PC-3 (cell line): ENCODE measurements around the gene COQ10A. TPM values are rescaled to one million over a fixed set of nuclear protein-coding genes. Genes with fewer than 3 reads are reported as not detected.

ENCODE experiments used
- ATAC-seq: fragments of 200-7000 bp; cut with Tn5 transposase; 2 replicates; pipeline ENCODE4 v1.9.1; 2020; ENCODE audit warnings: mild to moderate bottlenecking, moderate library complexity
- BruUV-seq: library from RNA; stranded (reverse); fragments of 400-500 nt; replicated peaks from 2 replicates; lab custom pipeline; 2021; lab: Mats Ljungman, UMichigan
- CTCF ChIA-PET: fragments of 300-600 bp; sonication (Branson Sonifier 250); formaldehyde crosslinking; loops from one replicate; lab custom pipeline; 2022; ENCODE audit warnings: antibody characterized with exemption; lab: Charles Lee
- POLR2A ChIA-PET: fragments of 300-600 bp; sonication (Branson Sonifier 250); formaldehyde crosslinking; loops from one replicate; lab custom pipeline; 2022; ENCODE audit warnings: antibody characterized with exemption; ENCODE audit not compliant: unreplicated experiment; lab: Charles Lee
- DNase-seq: peaks from one replicate; pipeline ENCODE4 v3.0.0-alpha.2; 2015
- H2AFZ ChIP-seq: fragments of 300-600 bp; sonication (generic); 2 replicates; pipeline ENCODE4 v1.6.0; 2016; ENCODE audit warnings: antibody characterized with exemption, low read length
- H3F3A ChIP-seq: fragments of 300-600 bp; sonication (generic); one replicate; pipeline ENCODE4 v1.6.0; 2017; ENCODE audit warnings: antibody characterized with exemption, low read length, control low read depth, mild to moderate bottlenecking; ENCODE audit not compliant: unreplicated experiment
- H3K27ac ChIP-seq: fragments of 300-600 bp; sonication (generic); 2 replicates; pipeline ENCODE4 v1.5.1; 2016; ENCODE audit warnings: mild to moderate bottlenecking, low read length
- H3K27me3 ChIP-seq: fragments of 300-600 bp; sonication (generic); 2 replicates; pipeline ENCODE4 v1.6.1; 2016; ENCODE audit warnings: low read length, mixed read lengths
- H3K36me3 ChIP-seq: fragments of 300-600 bp; sonication (generic); 2 replicates; pipeline ENCODE4 v1.6.1; 2016; ENCODE audit warnings: low read depth, mixed run types, low read length, mixed read lengths
- H3K4me1 ChIP-seq: fragments of 300-600 bp; sonication (generic); 2 replicates; pipeline ENCODE4 v1.5.1; 2016; ENCODE audit warnings: low read length; ENCODE audit not compliant: insufficient read depth
- H3K4me2 ChIP-seq: fragments of 300-600 bp; sonication (generic); 2 replicates; pipeline ENCODE4 v1.6.0; 2016; ENCODE audit warnings: low read length
- H3K4me3 ChIP-seq: fragments of 300-600 bp; sonication (generic); 2 replicates; pipeline ENCODE4 v1.5.1; 2016; ENCODE audit warnings: mild to moderate bottlenecking, low read length, mixed read lengths
- H3K79me2 ChIP-seq: fragments of 300-600 bp; sonication (generic); 2 replicates; pipeline ENCODE4 v1.6.1; 2017; ENCODE audit warnings: low read length, mixed read lengths
- H3K9ac ChIP-seq: fragments of 300-600 bp; sonication (generic); 2 replicates; pipeline ENCODE4 v1.6.0; 2016; ENCODE audit warnings: mild to moderate bottlenecking, low read length
- H3K9me2 ChIP-seq: fragments of 300-600 bp; sonication (generic); replicated peaks from 2 replicates; pipeline ENCODE4 v1.6.1; 2016; ENCODE audit warnings: mixed run types, low read length, mixed read lengths
- H3K9me3 ChIP-seq: fragments of 300-600 bp; sonication (generic); 2 replicates; pipeline ENCODE4 v1.6.1; 2016; ENCODE audit warnings: low read length, mixed read lengths
- H4K20me1 ChIP-seq: fragments of 300-600 bp; sonication (generic); 2 replicates; pipeline ENCODE4 v1.6.1; 2016; ENCODE audit warnings: low read length, mixed read lengths
- EZH2 ChIP-seq: fragments of 300-600 bp; sonication (generic); IDR thresholded peaks from one replicate; pipeline ENCODE4 v1.6.1; 2017; ENCODE audit warnings: antibody characterized with exemption, mild to moderate bottlenecking, low read length; ENCODE audit not compliant: unreplicated experiment
- EZH2phosphoT487 ChIP-seq: fragments of 300-600 bp; sonication (generic); IDR thresholded peaks from 2 replicates; pipeline ENCODE4 v1.6.1; 2018; ENCODE audit warnings: mild to moderate bottlenecking, antibody characterized with exemption, low read length, borderline replicate concordance
- intact Hi-C: fragments of 100-400 bp; cut with micrococcal nuclease; formaldehyde crosslinking; loops from 2 replicates; pipeline ENCODE4 v1.9.0; 2023
- total RNA-seq: library from RNA; depleted of rRNA; stranded (reverse); fragments of >200 nt; gene quantifications from 2 replicates; pipeline ENCODE4 v1.2.3, GENCODE V29; 2014
- TF ChIP-seq, protein P1 (sequence below): fragments of 300-600 bp; sonication (generic); conservative IDR thresholded peaks from 2 replicates; pipeline ENCODE4 v1.5.1; 2017; ENCODE audit warnings: antibody characterized with exemption, low read depth, mild to moderate bottlenecking, low read length

COQ10A gene
- total RNA-seq, 1 experiment from 2014 or later: 9.8 TPM

DNA sequence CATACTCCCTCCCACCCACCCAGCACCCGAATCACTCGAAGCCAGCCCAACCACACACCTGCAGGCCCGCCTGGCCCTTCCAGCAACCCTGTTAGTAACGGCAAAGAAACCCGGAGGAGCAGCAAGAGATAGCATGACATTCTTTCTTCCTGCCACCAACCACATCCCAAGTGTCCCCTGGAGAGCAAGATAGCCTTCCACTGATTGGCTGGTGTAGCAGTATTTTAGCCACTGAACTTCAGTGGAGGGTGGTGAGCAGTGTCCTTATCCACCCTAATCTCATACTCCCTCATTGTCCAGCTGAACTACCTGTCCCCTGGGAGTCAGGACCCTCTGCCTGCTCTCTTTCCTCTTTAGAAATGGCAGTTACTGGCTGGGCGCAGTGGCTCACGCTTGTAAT lies 37.7 kb upstream of the COQ10A start:
- H3K79me2 ChIP-seq: peaks cover 16% of the 10 kb centered on the region
- H3K9me2 ChIP-seq: no peaks in the 10 kb centered on the region
- no peaks in the 10 kb centered on the region for H3K36me3 ChIP-seq
- H3K4me1 ChIP-seq: peaks cover 10% of the 10 kb centered on the region
- no peak overlapping the region for H3K9ac ChIP-seq
- CTCF ChIA-PET: no interaction called here
- H3K9me3 ChIP-seq: no peaks in the 10 kb centered on the region
- H3K4me3 ChIP-seq: no peak overlapping the region
- TF ChIP-seq EZH2phosphoT487: no peak
- TF ChIP-seq EZH2: no peak
- TF ChIP-seq, protein P1, sequence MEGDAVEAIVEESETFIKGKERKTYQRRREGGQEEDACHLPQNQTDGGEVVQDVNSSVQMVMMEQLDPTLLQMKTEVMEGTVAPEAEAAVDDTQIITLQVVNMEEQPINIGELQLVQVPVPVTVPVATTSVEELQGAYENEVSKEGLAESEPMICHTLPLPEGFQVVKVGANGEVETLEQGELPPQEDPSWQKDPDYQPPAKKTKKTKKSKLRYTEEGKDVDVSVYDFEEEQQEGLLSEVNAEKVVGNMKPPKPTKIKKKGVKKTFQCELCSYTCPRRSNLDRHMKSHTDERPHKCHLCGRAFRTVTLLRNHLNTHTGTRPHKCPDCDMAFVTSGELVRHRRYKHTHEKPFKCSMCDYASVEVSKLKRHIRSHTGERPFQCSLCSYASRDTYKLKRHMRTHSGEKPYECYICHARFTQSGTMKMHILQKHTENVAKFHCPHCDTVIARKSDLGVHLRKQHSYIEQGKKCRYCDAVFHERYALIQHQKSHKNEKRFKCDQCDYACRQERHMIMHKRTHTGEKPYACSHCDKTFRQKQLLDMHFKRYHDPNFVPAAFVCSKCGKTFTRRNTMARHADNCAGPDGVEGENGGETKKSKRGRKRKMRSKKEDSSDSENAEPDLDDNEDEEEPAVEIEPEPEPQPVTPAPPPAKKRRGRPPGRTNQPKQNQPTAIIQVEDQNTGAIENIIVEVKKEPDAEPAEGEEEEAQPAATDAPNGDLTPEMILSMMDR: no peak
- no peak for DNase-seq
- no peak overlapping the region for H2AFZ ChIP-seq
- H4K20me1 ChIP-seq: no peaks in the 10 kb centered on the region
- no TSS peak for BruUV-seq
- H3K27me3 ChIP-seq: no peaks in the 10 kb centered on the region
- intact Hi-C loops: no loop called here
- no peaks in the 10 kb centered on the region for H3F3A ChIP-seq
- POLR2A ChIA-PET: no interaction called here
- H3K4me2 ChIP-seq: no peak overlapping the region
- H3K27ac ChIP-seq: no peak overlapping the region
- no peak for ATAC-seq

- H3K4me3 ChIP-seq: no peak within 1 kb of the TSS
- H2AFZ ChIP-seq: no peak within 1 kb of the TSS
- CTCF ChIA-PET: interaction anchor here (0.6 kb wide), 1 partner anchor 18 kb away, joined by 3 read pairs; no protein-coding TSS in a partner anchor
- DNase-seq (no peak), ATAC-seq (no peak)
- no TSS peak for BruUV-seq
- H3K4me1 ChIP-seq: peaks cover 7% of the 10 kb centered on the region
- no peak within 1 kb of the TSS for H3K27ac ChIP-seq
- no peaks in the 10 kb centered on the region for H3K36me3 ChIP-seq
- peaks cover 9% of the 10 kb centered on the region for H3K79me2 ChIP-seq
- H4K20me1 ChIP-seq: no peaks in the 10 kb centered on the region
- TF ChIP-seq EZH2 (no peak), EZH2phosphoT487 (no peak)
- TF ChIP-seq, protein P1: no peak
- POLR2A ChIA-PET: no interaction called here
- no peaks in the 10 kb centered on the region for H3K9me3 ChIP-seq
- intact Hi-C loops: no loop called here
- H3K4me2 ChIP-seq: no peak within 1 kb of the TSS
- no peaks in the 10 kb centered on the region for H3F3A ChIP-seq
- no peaks in the 10 kb centered on the region for H3K27me3 ChIP-seq
- no peak within 1 kb of the TSS for H3K9ac ChIP-seq
- H3K9me2 ChIP-seq: no peaks in the 10 kb centered on the region
Observed at GRCh38 chr12:56229916-56230431, 36.8 kb upstream of the COQ10A start, which contains the start of gene SLC39A5. Gene SLC39A5, plus strand, starts transcription at chr12:56230051. Its CDS starts 1,224 bp downstream, at chr12:56231275.

DNA sequence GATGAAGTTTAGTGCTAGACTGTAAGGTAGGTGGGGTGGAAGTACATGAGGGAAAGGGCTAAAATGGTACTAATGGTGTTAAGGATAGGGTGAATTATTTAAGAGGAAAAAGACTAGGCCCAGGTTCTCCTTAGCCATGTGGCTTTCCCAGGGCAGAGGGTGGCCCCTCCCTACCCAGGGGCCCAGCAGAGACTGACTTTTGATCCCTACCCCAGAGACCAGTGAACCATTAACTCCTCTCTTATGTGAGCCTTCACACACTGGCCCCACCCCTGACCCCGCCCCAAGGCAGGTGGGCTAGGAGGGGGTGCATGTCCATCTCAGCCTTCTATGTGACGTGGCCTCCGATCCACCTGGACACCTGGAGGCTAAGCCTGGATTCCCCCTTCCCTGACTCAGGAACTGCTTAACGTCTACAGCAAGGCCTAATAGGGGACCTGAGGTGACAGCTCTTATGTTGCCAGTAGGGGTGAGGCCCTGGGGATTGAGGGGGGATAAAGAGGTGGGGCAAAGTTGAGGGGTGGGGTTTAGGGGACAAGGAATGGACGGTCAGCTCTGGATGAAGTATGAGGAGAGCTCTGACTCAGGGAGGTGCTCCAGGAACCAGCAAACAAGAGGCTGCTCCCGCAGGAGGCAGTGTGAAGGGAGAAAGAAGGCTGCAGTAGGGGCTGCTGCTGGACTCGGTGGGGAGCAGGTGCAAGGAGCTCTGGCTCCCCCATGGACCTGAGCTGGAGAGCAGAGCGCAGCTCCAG lies 36.1 kb upstream of the COQ10A start:
- POLR2A ChIA-PET: no interaction called here
- Histone ChIP-seq H4K20me1 (no peaks in the 10 kb centered on the region), H3K9ac (no peak overlapping the region), H3F3A (no peaks in the 10 kb centered on the region), H2AFZ (no peak overlapping the region), H3K27me3 (no peaks in the 10 kb centered on the region), H3K36me3 (no peaks in the 10 kb centered on the region), H3K27ac (no peak overlapping the region), H3K4me2 (no peak overlapping the region), H3K4me3 (no peak overlapping the region), H3K79me2 (peaks cover 2% of the 10 kb centered on the region), H3K9me2 (no peaks in the 10 kb centered on the region), H3K4me1 (peaks cover under 1% of the 10 kb centered on the region; the same call in 1 of the 2 replicates), H3K9me3 (no peaks in the 10 kb centered on the region)
- no TSS peak for BruUV-seq
- intact Hi-C loops: no loop called here
- CTCF ChIA-PET: no interaction called here
- TF ChIP-seq EZH2 (no peak), EZH2phosphoT487 (no peak)
- TF ChIP-seq, protein P1: no peak
- ATAC-seq (no peak), DNase-seq (no peak)
